ENCODE data around the gene SRBD1.

The SRBD1 gene

GRCh38 chr2:45631319-45631718 lies 20.3 kb upstream of the SRBD1 start:
- no peak for DNase-seq

- DNase-seq: no peak
Measured at GRCh38 chr2:45629971-45630370, 18.9 kb upstream of the SRBD1 start.

GRCh38 chr2:45627911-45628310 lies 16.8 kb upstream of the SRBD1 start:
- DNase-seq: no peak

- no peak for DNase-seq
Measured at GRCh38 chr2:45626387-45627221, 15.5 kb upstream of the SRBD1 start.

- DNase-seq: no peak
Measured at GRCh38 chr2:45625824-45626223, 14.8 kb upstream of the SRBD1 start.

- DNase-seq: no peak
Measured at GRCh38 chr2:45623098-45623497, 12.0 kb upstream of the SRBD1 start.

GRCh38 chr2:45622336-45623075 lies 11.4 kb upstream of the SRBD1 start:
- no peak for DNase-seq

GRCh38 chr2:45617496-45617895 lies 6.4 kb upstream of the SRBD1 start:
- DNase-seq: no peak

GRCh38 chr2:45616658-45617411 lies 5.8 kb upstream of the SRBD1 start:
- no peak for DNase-seq

GRCh38 chr2:45614871-45615415 lies 3.9 kb upstream of the SRBD1 start:
- DNase-seq: no peak

- no peak for DNase-seq
Measured at GRCh38 chr2:45614330-45614729, 3.3 kb upstream of the SRBD1 start.

- DNase-seq: no peak
Measured at GRCh38 chr2:45612731-45613130, 1.7 kb upstream of the SRBD1 start.

- DNase-seq: no peak
Measured at GRCh38 chr2:45612285-45612684, 1.2 kb upstream of the SRBD1 start.

GRCh38 chr2:45610281-45611019 lies 617 bp downstream of the SRBD1 start:
- peak; percentile 56 for DNase-seq

GRCh38 chr2:45607701-45608100 lies 3.4 kb downstream of the SRBD1 start:
- no peak for DNase-seq

- DNase-seq: no peak
Measured at GRCh38 chr2:45606796-45607195, 4.3 kb downstream of the SRBD1 start.

- no peak for DNase-seq
Measured at GRCh38 chr2:45605116-45605515, 6.0 kb downstream of the SRBD1 start.

- DNase-seq: no peak
Measured at GRCh38 chr2:45602624-45603023, 8.4 kb downstream of the SRBD1 start.

GRCh38 chr2:45598545-45598944 lies 12.5 kb downstream of the SRBD1 start:
- DNase-seq: no peak

GRCh38 chr2:45596761-45597160 lies 14.3 kb downstream of the SRBD1 start:
- no peak for DNase-seq

- DNase-seq: no peak
Measured at GRCh38 chr2:45595721-45596435, 15.2 kb downstream of the SRBD1 start.

- no peak for DNase-seq
Measured at GRCh38 chr2:45591073-45591472, 20.0 kb downstream of the SRBD1 start.
